Bronchial smooth muscle cell (primary cell): ENCODE data around the gene AMZ2. TPM values are rescaled to one million over a fixed set of nuclear protein-coding genes. Genes with fewer than 3 reads are reported as not detected.

ENCODE experiments used
- total RNA-seq: library from RNA; depleted of rRNA; stranded (reverse); fragments of >200 nt; gene quantifications from 2 replicates; pipeline ENCODE4 v1.2.1, GENCODE V29; 2014

Gene AMZ2
- total RNA-seq = 64.6 and 83.1 TPM in 2 replicates

GRCh38 chr17:68247445-68248198, at the start of gene AMZ2:
Gene AMZ2 (plus strand): TSS chr17:68248043. CDS start chr17:68250188, 2,145 bp downstream.

GRCh38 chr17:68290955-68291835, 43.4 kb downstream of the AMZ2 start, which contains the start of the genes ARSG and SLC16A6:
Gene ARSG (plus strand): TSS chr17:68291495. CDS start chr17:68307494, 15,999 bp downstream.
Gene SLC16A6 (minus strand): TSS chr17:68291127. CDS start chr17:68278320, 12,807 bp downstream.

Other genes with a start within 250 kb of the AMZ2 start
- gene KPNA2, start 212.3 kb upstream of the AMZ2 start, total RNA-seq = 28.5 and 45.8 TPM in 2 replicates
- gene SLC16A6, start 43.1 kb downstream of the AMZ2 start, total RNA-seq = 0.09 and 0.32 TPM in 2 replicates
- 1.2 and 1.9 TPM in 2 replicates for gene ARSG, start 43.5 kb downstream of the AMZ2 start, total RNA-seq
- 192 and 267 TPM in 2 replicates for gene WIPI1, start 209.5 kb downstream of the AMZ2 start, total RNA-seq